ENCODE data around the gene DPF1.
"Not testable (repeated sequence)": the region's sequence is repeated elsewhere in the genome, so short reads cannot be mapped to it uniquely, and the experiment has no call there.

The DPF1 gene

DNA sequence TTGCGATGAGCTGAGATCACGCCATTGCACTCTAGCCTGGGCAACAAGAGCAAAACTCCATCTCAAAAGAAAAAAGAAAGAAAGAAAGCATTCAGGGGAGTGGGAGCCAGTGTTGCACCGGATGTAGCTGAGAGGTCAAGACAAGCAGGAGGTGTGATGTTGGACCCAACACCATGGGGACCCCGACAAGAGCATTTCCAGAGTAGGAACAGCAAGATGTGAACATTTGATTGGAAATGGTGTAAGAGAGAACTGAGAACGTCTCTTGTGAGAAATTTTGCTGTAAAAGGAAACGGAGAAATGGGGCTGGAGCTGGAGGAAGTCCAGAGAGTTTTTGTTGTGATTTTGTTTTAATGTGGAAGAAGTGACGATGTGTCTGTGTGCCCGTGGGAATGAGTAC, 15.8 kb upstream of the DPF1 start:
- peaks cover 21% of the 10 kb centered on the region for H3K4me1 Mint-ChIP-seq (ENCODE audit: low read depth)
- H3K27me3 Mint-ChIP-seq: peaks cover 34% of the 10 kb centered on the region
- H3K9me3 Mint-ChIP-seq: no peaks in the 10 kb centered on the region
- H3K27ac Mint-ChIP-seq: peak overlapping the region; percentile 47
- intact Hi-C loops (cut with micrococcal nuclease): no loop called here
- H3K4me3 Mint-ChIP-seq: no peak overlapping the region
- H3K36me3 Mint-ChIP-seq (ENCODE audit: low read depth): no peaks in the 10 kb centered on the region

DNA sequence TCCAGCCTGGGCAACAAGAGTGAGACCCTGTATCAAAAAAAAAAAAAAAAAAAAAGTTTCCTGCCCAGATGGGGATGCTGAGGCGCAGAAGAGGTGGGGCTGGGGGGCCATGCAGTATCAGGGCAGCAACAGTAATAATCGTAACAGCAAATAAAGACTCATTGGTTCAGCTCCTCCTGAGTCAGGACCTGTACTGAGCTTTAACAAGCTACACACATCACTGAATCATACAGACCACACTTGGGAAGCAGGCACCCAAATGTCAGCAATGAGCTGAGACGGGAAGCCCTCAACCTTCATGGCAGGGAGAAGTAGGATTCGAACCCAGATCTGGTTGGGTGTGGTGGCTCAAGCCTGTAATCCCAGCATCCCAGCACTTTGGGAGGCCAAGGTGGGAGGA, 10.6 kb upstream of the DPF1 start:
- peaks cover 8% of the 10 kb centered on the region for H3K4me1 Mint-ChIP-seq (ENCODE audit: low read depth)
- no peaks in the 10 kb centered on the region for H3K36me3 Mint-ChIP-seq (ENCODE audit: low read depth)
- no peak overlapping the region for H3K27ac Mint-ChIP-seq
- H3K27me3 Mint-ChIP-seq: peaks cover 55% of the 10 kb centered on the region
- H3K4me3 Mint-ChIP-seq: no peak overlapping the region
- no peaks in the 10 kb centered on the region for H3K9me3 Mint-ChIP-seq
- intact Hi-C loops (cut with micrococcal nuclease): loop anchor here (5.0 kb wide), 1 partner anchor 168 kb away; the partner anchor contains the start of gene FAM98C

DNA sequence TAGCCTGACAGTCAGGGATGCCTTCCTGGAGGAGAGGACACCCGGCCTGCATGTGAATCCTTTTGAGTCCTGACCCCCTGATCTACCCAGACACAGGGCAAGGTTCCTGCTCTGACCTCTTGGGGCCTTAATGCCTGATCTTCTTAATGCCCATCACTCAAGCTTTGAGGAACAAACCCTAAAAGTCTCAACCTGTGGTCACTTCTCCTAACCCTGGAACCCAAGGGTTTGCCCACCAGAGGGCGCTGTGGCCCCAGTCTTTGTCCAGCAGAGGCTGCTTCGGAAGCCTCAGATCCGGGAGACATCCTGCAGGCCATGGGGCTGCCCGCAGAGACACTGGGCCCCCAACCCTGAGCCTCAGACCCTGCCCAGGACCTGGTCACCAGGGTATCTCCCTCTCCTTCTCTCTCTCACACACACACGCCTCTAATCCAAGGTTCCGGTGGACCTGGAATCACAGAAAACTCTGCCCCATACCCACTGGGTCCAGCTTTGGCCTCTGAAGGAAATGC, 9.8 kb upstream of the DPF1 start:
- intact Hi-C loops (cut with micrococcal nuclease): loop anchor here (1.0 to 5.0 kb wide), 2 partner anchors 102 to 169 kb away; partner anchors contain the start of genes CATSPERG and FAM98C
- Mint-ChIP-seq H3K4me1 (ENCODE audit: low read depth) (peaks cover 9% of the 10 kb centered on the region), H3K36me3 (ENCODE audit: low read depth) (no peaks in the 10 kb centered on the region), H3K9me3 (no peaks in the 10 kb centered on the region), H3K27me3 (peaks cover 59% of the 10 kb centered on the region), H3K4me3 (no peak overlapping the region), H3K27ac (no peak overlapping the region)

DNA sequence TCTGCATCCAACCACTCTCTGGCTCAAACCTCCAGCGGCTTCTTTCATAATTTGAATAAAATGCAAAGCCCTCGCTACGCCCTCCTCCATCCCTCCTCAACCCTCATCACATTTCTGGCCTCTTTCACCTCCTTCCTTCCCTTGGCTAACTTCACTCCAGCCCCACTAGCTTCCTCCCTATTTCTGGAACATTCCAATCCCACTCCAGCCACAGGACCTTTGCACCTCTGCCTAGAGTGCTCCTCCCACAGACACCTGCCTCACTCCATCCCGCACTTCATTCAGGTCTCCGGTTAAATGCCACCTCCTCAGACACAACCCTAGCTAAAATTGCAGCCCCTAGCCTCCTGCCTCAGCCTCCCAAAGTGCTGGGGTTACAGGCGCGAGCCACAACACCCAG, 7.9 kb upstream of the DPF1 start:
- Mint-ChIP-seq H3K27me3 (peaks cover 64% of the 10 kb centered on the region), H3K4me3 (no peak overlapping the region), H3K27ac (no peak overlapping the region), H3K4me1 (ENCODE audit: low read depth) (peaks cover 13% of the 10 kb centered on the region), H3K9me3 (no peaks in the 10 kb centered on the region), H3K36me3 (ENCODE audit: low read depth) (no peaks in the 10 kb centered on the region)
- intact Hi-C loops (cut with micrococcal nuclease): loop anchor here (5.0 kb wide), 1 partner anchor 170 kb away; the partner anchor contains the start of gene FAM98C

DNA sequence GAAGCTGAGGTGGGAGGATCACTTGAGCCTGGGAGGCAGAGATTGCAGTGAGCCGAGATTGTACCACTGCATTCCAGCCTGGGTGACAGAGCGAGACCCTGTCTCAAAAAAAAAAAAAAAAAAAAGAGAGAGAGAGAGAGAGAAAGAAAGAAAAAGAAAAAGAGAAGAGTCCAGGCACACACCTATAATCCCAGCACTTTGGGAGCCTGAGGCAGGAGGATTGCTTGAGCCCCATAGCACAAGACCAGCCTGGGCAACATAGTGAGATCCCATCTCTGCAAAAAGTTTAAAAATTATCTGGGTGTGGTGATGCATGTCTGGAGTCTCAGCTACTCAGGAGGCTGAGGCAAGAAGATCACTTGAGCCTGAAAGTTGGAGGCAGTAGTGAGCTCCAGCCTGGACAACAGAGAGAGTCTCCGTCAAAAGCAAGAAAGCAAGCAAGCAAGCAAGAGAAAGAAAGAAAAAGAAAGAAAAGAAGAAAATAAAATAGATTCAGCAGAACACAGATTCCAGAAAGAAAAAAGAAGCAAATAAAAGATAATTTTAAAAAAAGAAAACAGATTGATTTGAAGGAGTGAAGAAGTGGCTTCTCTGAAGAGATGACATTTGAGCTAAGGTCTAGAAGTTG, 6.6 kb upstream of the DPF1 start:
- H3K9me3 Mint-ChIP-seq; H3K4me3 Mint-ChIP-seq; H3K27ac Mint-ChIP-seq; H3K36me3 Mint-ChIP-seq (ENCODE audit: low read depth): not testable (repeated sequence)
- Mint-ChIP-seq H3K27me3 (peaks cover 70% of the 10 kb centered on the region), H3K4me1 (ENCODE audit: low read depth) (peaks cover 16% of the 10 kb centered on the region)
- intact Hi-C loops (cut with micrococcal nuclease): loop anchor here (5.0 kb wide), 1 partner anchor 172 kb away; the partner anchor contains the start of gene FAM98C

DNA sequence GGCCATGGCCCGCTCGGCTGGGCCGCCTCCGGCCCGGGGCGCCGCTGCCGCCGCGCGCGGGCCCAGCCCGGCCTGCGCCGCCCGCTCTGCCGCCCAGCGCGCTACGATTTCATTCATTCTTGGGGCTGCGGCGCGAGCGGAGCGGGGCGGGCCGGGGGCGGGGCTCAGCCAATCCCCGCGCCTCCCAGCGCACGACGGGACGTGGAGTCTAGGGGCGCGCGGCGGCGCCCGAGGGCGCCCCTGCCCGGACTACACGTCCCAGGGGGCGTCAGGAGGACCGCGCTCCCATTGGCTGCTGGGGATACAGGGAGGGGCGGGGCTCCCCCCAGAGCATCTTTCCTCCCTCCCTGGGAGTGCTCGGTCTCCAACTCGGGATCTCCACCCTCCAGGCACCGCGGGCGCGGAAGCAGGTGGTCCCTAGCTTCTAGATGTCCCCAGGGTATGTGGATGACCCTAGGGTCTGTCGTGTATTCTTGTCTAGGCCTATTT, 5.6 kb upstream of the DPF1 start:
- intact Hi-C loops (cut with micrococcal nuclease): loop anchor here (5.0 to 10.0 kb wide), 2 partner anchors 173 to 325 kb away; partner anchors contain the start of genes FAM98C, SIPA1L3 and WDR87
- peaks cover 17% of the 10 kb centered on the region for H3K4me1 Mint-ChIP-seq (ENCODE audit: low read depth)
- no peaks in the 10 kb centered on the region for H3K36me3 Mint-ChIP-seq (ENCODE audit: low read depth)
- no peak overlapping the region for H3K4me3 Mint-ChIP-seq
- H3K27ac Mint-ChIP-seq: no peak overlapping the region
- peaks cover 75% of the 10 kb centered on the region for H3K27me3 Mint-ChIP-seq
- no peaks in the 10 kb centered on the region for H3K9me3 Mint-ChIP-seq

DNA sequence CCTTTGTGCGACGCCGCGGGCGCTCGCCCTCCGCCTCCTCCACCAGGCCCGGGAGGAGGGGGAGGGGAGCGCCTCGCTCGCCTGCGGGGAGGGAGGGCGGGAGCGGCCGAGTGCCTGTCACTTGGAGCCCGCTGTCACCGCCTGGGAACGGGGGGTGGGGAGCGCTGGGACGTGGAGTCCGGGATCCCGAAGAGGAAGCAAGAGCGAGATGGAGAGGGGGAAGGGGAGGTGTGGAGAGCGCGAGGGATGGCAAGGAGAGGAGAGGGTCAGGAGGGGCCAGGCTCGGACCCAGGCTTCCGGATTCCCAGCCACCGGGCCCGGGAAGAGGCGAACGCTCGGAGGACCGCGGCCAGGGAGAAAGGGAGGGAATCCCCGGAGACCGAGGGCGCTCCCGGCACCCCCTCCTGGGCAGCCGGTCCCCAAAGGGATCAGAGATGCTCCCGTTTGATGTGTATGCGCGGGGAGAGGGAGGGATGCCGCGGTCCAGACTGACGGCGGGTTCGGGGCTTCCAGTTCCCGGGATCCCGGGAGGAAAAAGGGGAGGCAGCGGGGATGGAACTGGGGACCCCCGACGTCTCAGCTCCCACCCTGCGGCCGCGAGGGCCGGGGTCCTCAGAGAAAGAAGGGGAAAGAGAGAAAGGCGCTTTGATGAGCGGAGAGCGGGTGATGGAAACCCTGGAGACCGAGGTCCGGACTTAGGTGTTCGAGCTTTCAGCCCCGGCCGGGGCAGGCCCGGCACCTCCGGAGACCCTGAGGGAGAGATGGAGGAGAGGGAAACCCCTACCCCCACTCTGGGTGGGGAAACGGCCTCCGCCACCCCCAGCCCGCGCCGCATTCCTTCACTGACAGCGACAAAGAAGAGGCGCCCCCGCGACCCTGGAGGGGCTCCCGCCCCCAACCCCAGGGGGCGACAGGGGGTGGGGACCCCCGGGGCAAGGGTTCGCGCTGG, 4.7 kb upstream of the DPF1 start:
- Mint-ChIP-seq H3K27me3 (peaks cover 83% of the 10 kb centered on the region), H3K4me1 (ENCODE audit: low read depth) (peaks cover 16% of the 10 kb centered on the region), H3K27ac (no peak overlapping the region), H3K4me3 (peak overlapping the region; percentile 58), H3K9me3 (no peaks in the 10 kb centered on the region), H3K36me3 (ENCODE audit: low read depth) (no peaks in the 10 kb centered on the region)
- intact Hi-C loops (cut with micrococcal nuclease): loop anchor here (10.0 kb wide), 1 partner anchor 324 kb away; the partner anchor contains the start of genes SIPA1L3 and WDR87

DNA sequence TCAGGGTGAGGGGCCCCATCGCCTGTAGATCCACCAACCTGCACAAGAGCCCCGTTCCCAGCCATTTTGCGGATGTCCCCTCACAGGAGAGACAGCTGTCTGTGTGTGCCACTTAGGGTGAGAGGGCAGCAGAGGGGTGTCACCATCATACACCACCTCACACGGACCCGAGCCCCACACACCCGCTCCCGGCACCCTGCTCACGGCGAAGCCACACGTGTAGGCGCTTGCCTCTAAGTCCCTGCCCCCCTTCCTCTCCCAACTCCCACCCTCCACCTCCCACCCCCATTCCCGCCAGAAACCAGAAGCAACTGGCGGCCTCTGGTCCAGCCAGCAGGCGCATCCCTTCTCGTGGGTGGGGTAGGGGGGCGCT, 4.0 kb upstream of the DPF1 start:
- intact Hi-C loops (cut with micrococcal nuclease): loop anchor here (10.0 kb wide), 1 partner anchor 323 kb away; the partner anchor contains the start of genes SIPA1L3 and WDR87
- H3K36me3 Mint-ChIP-seq (ENCODE audit: low read depth): no peaks in the 10 kb centered on the region
- H3K4me3 Mint-ChIP-seq: no peak overlapping the region
- no peak overlapping the region for H3K27ac Mint-ChIP-seq
- H3K9me3 Mint-ChIP-seq: no peaks in the 10 kb centered on the region
- H3K4me1 Mint-ChIP-seq (ENCODE audit: low read depth): peaks cover 16% of the 10 kb centered on the region
- peaks cover 89% of the 10 kb centered on the region for H3K27me3 Mint-ChIP-seq

DNA sequence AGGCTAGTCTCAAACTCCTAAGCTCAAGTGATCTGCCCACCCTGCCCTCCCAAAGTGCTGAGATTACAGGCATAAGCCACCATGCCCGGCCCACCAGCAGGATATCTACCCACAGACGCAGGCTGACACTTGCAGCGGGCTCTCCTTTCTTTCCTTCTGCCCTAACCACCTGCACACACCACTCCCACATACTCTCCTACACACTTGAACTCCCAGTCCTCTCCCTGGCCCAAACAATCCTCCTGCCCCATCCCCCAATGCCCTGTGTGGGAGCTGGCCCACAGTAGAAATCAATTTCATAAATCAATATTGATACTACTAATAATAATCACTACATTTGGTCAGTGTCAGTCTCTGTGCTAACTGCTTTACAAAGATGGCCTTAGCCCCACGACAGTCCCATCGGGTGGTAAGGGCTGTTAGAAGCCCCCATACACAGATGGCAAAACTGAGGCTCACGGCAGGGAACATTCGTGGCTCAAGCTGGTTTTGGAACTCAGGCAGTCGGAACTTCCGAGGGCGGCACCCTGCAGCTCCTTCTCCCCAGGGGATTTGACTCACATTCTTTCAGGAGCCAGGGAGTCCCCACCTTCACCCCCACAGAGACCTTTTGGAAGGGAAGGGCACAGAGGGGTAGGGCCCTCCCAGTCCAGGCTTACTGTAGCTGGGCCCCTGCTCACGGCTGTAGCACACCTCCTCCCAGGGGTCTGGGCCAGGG, 3.4 kb upstream of the DPF1 start:
- Mint-ChIP-seq H3K27me3 (peaks cover 89% of the 10 kb centered on the region), H3K9me3 (no peaks in the 10 kb centered on the region), H3K4me1 (ENCODE audit: low read depth) (peaks cover 16% of the 10 kb centered on the region), H3K27ac (no peak overlapping the region), H3K36me3 (ENCODE audit: low read depth) (no peaks in the 10 kb centered on the region), H3K4me3 (no peak overlapping the region)
- intact Hi-C loops (cut with micrococcal nuclease): loop anchor here (10.0 kb wide), 1 partner anchor 323 kb away; the partner anchor contains the start of genes SIPA1L3 and WDR87

DNA sequence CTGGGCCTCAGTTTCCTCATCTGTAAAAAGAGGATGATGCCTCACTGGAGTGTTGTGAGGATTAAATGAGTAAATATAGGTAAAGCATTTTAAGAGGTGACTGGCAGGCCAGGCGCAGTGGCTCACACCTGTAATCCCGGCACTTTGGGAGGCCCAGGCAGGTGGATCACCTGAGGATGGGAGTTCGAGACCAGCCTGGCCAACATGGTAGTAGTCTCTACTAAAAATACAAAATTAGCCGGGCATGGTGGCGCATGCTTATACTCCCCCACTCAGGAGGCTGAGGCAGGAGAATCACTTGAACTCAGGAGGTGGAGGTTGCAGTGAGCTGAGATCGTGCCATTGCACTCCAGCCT, 819 bp upstream of the DPF1 start:
- intact Hi-C loops (cut with micrococcal nuclease): loop anchor here (10.0 kb wide), 1 partner anchor 320 kb away; the partner anchor contains the start of genes SIPA1L3 and WDR87
- H3K27ac Mint-ChIP-seq; H3K4me3 Mint-ChIP-seq; H3K9me3 Mint-ChIP-seq; H3K36me3 Mint-ChIP-seq (ENCODE audit: low read depth): not testable (repeated sequence)
- H3K27me3 Mint-ChIP-seq: peaks cover 86% of the 10 kb centered on the region
- H3K4me1 Mint-ChIP-seq (ENCODE audit: low read depth): peaks cover 16% of the 10 kb centered on the region

DNA sequence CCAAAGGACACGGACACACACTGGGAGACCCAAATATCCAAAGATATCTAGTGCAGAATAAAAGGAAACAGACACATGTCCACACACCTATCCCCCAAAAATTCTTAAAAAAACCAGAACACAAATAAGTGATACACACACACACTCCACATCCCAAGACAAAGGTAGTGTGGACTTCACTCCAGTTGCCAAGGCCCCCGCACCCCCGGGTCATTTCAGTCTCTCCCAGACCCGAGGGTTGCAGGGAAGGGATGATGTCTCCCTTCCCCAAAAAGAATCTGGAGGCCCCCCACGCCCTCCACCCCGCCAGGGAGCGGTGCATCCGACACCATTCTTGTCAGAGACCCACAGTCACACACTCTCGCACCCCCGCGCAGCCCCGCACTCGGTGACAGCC, 407 bp downstream of the DPF1 start:
- Mint-ChIP-seq H3K27ac (no peak overlapping the region), H3K27me3 (peaks cover 79% of the 10 kb centered on the region), H3K4me3 (peak overlapping the region; percentile 64), H3K36me3 (ENCODE audit: low read depth) (no peaks in the 10 kb centered on the region), H3K4me1 (ENCODE audit: low read depth) (peaks cover 12% of the 10 kb centered on the region), H3K9me3 (no peaks in the 10 kb centered on the region)
- intact Hi-C loops (cut with micrococcal nuclease): loop anchor here (10.0 kb wide), 1 partner anchor 319 kb away; the partner anchor contains the start of genes SIPA1L3 and WDR87

DNA sequence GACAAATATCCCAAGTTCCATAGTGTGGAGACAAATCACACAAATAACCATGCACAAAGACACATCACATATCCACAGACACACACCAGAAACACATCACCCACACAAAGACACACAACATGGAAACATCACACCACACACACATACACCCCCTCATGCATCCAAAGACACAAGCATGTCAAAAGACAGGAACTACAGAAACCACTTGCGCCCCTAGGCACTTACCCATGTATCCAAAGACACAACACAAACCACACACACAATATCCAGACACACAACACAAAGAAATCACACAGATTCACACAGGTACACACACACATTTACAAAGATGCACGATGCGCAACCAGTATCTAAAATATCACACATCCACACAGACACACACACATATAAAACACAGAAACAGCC, 901 bp downstream of the DPF1 start:
- intact Hi-C loops (cut with micrococcal nuclease): loop anchor here (10.0 kb wide), 1 partner anchor 318 kb away; the partner anchor contains the start of genes SIPA1L3 and WDR87
- Mint-ChIP-seq H3K4me1 (ENCODE audit: low read depth) (peaks cover 10% of the 10 kb centered on the region), H3K9me3 (no peaks in the 10 kb centered on the region), H3K27me3 (peaks cover 81% of the 10 kb centered on the region), H3K36me3 (ENCODE audit: low read depth) (no peaks in the 10 kb centered on the region), H3K27ac (no peak overlapping the region), H3K4me3 (no peak overlapping the region)
